GM21515 (cell line): ENCODE measurements around the gene TFDP3.

Experiments used
- ATAC-seq: cut with Tn5 transposase; IDR thresholded peaks from one replicate; pipeline ENCODE4 v1.9.1; 2021; ENCODE audit not compliant: unreplicated experiment

The TFDP3 gene, protein sequence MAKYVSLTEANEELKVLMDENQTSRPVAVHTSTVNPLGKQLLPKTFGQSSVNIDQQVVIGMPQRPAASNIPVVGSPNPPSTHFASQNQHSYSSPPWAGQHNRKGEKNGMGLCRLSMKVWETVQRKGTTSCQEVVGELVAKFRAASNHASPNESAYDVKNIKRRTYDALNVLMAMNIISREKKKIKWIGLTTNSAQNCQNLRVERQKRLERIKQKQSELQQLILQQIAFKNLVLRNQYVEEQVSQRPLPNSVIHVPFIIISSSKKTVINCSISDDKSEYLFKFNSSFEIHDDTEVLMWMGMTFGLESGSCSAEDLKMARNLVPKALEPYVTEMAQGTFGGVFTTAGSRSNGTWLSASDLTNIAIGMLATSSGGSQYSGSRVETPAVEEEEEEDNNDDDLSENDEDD

DNA sequence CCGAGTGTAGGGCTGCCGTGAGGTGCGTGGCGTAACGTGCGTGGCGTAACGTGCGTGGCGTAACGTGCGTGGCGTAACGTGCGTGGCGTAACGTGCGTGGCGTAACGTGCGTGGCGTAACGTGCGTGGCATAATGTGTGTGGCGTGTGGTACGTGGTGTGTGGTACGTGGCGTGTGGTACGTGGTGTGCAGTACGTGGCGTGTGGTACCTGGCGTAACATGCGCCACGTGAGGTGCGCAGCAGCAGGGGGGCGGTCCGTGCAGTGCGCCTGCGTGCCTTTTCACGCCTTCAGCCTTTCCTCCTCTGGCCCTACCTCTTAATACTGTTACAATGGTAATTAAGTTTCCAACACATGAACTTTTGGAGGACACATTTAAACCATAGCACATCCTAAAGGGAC, at the start of gene TFDP3:
Gene TFDP3, minus strand, starts transcription at position 26 of the 400 bp plus-strand sequence. CDS start 95 bp downstream, outside the sequence.
- no peak for ATAC-seq

DNA sequence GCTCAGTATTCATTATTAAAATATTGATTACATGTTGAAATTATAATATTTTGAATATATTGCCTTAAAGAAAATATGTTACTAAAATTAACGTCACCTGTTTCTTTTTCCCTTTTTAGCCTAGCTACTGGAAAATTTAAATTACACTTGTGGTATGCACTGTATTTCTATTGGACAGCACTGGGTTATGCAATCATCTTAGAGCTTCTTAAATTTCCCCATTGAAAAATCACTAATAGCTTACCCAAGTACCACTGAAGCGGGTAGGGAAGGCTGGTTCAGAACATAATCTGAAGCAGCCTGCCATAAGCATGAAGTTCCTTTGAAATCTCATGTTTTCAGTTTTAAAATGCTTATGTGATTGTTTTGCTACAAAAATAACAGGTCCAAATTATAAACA, 49.5 kb upstream of the TFDP3 start:
- ATAC-seq, result no peak

DNA sequence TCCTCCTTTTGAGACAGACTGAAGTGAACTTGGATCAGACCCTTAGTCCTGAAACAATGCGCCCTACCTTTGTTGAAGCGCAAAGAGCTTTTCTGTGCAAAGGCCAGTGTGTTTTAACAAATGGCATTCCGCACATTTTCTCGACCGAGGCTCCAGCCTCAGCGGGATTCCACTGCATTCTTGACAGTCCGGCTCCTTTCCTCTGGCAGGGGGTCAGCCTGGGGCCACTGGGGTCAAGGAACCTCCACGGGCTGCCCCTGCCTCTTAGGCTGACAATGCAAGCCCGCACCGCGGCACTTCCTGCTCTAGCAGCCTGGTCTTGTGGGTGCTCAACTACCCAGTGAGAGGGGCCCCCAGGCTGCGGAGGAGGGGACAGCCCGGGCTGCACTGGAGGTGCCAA, 47.2 kb upstream of the TFDP3 start:
- ATAC-seq, result no peak

DNA sequence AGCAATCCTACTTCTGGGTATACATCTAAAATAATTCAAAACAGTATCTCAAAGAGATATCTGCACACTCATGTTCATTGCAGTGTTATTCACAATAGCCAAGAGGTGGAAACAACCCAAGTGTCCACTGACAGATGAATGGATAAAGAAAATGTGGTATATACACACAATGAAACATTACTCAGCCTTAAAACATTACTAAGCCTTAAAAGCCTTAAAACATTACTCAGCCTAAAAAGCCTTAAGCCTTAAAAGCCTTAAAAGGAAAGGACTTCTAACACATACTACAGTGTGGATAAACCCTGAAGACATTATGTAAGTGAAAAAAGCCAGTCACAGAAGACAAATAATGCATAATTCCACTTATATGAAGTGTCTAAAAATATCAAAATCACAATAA, 40.3 kb upstream of the TFDP3 start:
- ATAC-seq, result no peak

DNA sequence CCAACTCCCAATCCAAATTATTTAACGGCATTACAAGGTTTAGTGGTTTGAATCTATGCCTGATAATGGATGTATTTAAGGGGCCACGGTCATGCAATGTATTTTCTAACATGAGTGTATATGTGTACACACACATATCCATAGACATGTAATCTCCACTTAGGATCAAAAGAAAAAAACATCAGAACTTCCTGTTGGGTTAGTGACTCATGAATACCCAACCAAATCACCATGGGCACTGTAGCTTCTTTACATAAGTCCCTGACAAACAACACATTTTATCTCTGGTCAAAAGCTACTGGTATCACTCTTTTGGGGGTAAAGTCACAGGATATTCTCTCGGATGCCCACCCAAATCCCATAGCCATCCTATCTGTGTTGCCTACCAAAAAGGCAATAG, 36.5 kb upstream of the TFDP3 start:
- no peak for ATAC-seq

DNA sequence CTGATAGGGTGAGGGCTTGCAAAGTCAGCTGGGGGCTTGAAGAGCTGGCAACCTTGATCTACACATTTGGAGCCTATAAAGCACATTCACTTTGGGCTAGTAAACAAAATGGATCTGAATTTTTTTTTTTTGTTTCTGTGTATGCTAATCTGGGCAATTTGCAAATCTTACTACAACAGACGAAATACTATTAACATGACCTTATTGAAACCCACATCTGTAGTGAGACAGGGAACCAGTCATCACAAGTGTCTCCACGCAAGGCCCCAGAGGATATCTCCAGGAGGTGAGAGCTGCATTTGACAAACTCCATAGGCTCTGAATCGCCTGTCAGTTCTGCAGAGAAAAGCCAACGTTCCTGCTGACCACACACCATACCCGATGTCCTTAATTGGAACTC, 33.0 kb upstream of the TFDP3 start:
- ATAC-seq, result no peak

DNA sequence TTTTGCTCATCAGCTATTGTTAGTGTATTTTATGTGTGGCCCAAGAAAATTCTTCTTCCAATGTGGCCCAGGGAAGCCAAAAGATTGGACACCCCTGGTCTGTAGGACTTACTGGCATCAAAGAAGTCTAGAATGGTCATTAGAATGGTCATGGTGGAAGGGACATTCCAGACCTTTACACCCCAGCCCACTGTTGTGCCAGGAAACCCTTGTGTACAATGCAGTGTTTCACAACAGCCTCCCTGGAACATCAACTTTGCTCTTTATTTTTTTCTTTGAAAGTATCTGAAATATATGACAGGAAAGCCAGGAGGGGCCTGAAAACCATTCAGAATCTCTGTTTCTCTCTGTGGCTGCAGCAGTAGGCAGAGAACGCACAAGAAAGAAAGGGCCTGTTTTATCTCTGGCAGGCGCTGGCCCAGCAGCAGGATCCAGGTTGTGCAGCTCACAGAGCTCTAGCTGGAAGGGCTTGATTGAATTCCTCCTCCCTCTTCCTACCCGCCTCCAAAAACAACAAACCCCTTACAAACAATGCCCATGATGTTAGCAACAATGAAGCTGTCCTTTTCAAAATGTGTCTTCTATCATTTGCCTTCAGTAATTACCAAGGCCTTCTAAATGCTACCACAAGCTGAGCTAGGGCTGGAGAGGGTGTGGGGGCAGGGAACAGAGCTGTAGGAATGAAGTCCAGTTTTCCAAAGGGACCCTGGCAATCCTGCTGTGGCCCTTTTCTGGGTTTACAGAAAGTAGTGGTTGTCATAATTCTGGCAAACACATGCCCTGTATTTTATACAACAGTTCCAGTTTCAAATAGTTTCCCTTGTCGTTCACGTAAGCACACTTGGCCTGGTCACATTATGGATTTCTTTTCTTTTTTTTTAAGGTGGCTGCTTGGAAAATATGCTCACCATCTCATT, 32.3 kb upstream of the TFDP3 start:
- no peak for ATAC-seq

DNA sequence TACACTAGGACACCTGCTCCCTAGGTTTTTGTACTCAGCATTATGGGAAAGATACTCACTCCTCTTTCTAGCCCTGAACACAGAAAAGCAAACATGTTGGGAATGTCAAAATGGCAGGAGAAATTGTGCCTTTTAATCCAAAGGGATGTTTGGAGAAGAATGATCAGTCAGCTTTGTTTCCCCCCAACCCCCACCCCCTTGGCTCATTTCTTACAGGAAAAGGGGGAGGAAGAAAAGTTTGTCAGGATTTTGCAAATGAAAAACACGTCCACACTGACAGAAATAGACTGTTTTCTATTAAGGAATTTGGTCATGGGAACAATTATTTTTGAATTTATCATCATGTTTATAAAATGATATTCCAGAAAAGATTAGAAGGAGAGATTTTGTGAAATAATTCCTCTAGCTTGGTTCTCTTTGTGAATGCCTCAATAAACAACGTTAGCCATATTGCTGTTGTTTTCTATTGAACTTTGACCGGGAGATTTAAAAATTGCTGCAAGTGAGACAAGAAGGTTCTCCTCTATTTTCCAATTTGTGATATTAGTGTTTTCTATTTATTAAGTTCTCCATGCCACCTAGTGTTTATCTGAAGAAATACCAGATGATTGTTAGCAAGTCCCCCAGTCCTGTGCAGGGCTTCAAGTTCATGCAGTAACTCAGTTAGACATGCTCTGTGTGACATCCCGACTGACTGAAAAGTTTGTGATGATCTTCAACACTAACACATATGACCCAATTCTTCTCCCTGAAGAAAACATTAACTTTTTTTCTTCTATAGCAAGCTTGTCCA, 31.3 kb upstream of the TFDP3 start:
- no peak for ATAC-seq

DNA sequence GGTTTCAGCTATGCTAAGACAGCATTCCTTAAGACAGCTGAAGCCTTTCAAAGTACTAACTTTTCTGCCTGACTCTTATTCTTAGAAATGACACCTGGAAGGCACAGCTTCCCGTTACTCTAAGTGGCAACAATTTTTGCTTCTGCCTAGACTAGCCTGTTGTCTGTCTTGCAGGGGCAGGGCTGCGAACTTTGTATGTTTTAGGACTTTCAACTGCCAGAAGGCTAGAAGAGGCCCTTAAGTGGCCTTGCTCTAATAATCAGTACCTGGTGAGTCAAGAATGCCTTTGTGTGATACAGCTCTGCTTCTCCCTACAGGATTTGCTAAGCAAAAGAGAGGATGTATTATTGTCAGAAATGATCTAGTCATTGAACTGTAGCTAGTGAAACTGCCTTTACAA, 30.0 kb upstream of the TFDP3 start:
- no peak for ATAC-seq

DNA sequence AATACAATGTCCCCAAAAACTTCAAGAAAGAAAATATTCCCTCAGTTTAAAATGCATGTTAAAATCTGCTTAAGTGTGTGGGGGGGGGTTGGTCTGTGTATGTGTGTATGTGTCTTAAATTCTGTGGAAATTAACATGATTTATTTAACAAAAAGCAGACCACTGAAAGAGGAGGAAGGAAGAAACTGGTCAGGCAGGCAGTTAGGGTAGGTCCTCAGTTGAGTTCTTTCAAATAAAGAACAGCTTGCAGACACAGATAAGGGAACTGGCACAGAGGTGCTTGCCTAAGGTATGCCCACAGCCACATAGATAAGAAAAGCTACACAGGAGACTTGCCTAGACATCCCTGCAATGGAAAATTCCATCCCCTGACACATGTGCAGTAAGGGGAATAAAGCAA, 28.8 kb upstream of the TFDP3 start:
- ATAC-seq, result no peak

DNA sequence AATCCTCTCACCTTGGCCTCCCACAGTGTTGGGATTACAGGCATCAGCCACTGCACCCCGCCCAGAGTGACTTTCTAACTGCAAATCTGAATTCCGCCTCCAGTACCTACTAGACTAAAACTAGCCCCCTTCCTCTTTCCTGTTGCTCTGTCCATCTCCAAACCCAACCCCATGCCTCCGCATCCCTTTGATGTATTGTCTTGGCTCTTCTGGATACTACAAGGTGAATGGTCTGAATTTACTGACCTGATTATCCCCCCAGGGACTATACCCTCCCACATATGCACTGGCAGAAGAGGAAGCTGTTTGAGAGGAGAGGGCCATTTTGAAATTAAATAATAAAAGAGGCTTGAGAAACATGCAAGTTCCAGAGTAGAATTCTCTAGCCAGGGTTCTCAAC, 17.7 kb upstream of the TFDP3 start:
- ATAC-seq, result no peak

DNA sequence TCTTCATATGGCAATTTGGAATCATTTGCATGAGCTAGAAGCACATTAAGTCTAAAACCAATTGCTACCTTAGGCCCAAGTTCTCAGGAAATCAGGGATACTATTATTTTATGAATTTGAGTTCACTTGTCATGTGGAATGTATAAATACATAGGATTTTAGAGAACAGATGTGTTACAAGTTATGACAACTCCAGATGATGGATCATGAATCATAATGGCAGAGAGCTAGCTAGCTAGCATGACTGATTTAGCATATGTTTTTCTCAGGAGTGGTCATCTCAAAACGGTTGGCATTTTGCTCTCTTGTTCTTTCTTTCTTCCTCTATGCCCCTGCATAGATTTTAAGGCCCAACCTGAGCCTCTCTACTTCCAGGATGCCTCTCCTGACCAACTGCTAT, 14.2 kb upstream of the TFDP3 start:
- ATAC-seq, result no peak

DNA sequence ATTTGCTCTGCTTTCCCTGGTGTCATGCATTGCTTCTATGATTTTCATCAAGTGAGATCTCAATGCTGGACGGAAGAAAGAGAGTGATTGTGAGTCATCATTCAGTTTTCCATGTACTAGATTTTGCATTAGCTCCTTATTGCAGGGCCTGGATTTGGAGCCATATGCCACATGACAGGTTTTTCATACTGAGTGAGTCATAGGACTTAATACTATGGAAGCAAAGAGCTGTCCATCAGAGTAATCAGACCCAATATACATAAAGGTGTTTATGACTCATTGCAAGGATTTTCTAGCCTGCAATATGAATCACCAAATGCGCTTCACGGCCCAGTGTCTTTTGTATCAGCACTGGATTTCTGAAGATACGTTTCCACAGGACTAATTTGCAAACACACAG, 11.2 kb upstream of the TFDP3 start:
- no peak for ATAC-seq

DNA sequence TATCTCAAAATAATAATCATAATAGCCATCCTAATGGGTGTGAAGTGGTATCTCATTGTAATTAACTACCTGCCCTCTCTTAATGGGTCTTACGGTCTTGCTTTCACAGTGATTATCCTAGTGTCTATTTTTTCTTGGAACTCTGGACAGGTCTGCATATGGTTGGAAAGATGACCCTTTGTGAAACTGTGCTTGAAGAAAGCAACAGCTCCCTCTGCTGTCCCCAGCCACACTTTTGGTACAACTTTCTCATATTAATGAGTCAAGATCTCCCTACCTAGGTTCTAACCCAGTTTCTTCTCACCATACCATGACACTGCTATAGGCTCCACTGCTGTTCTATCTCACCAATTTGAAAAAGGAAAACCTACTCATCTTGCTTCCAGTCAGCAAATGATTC, 2.4 kb downstream of the TFDP3 start:
- no peak for ATAC-seq

DNA sequence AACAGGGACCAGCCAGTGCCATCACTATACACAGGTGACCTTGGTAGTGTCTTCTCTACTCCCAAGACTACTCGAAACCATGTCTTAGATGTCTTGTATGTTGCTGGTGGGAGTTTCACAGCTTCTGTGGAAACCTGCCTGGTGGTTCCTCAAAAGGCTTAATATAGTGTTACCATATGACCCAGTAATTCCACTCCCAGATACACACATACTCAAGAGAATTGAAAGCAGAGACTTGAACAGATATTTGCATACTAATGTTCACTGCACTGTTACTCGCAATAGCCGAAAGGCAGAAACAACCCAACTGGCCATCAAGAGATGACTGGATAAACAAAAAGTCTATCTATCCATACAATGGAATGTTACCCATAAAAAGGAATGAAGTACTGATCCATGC, 3.1 kb downstream of the TFDP3 start:
- no peak for ATAC-seq

DNA sequence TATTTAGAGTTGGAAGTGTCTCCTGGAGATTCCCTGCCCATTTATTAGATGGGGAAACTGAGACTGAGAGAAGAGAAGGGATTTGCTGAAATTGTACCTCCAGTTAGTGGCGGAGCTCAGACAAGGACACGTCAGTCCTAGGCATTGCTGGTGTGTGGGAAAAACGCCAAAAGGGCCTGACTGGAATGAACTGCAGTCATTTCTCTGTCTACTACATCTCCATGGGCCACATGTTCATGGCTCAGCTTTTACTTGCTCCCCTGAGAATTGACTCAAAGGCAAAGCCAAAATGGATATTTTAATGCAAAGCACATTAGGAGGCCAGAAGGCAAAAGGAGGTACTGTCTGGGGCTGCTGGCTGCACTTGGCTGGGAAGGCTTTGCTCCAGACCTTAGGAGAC, 3.9 kb downstream of the TFDP3 start:
- ATAC-seq, result no peak

DNA sequence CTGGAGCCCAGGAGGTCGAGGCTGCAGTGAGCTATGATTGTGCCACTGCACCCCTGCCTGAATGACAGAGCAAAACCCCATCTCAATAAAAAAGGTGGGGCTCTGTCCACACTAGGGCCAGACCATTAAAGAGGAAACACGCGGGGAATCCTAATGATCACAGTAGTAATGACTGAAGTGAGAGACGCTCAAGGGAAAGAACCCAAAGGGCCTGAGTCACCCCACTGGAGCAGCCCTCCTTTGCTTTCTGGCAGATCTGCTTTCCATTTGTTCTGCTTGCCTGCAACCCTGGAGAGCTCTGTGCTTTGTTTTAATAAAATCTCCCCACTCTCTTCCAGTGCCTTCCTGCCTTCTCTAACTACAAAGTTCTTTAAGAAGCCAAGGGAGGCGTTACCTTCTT, 5.0 kb downstream of the TFDP3 start:
- no peak for ATAC-seq

DNA sequence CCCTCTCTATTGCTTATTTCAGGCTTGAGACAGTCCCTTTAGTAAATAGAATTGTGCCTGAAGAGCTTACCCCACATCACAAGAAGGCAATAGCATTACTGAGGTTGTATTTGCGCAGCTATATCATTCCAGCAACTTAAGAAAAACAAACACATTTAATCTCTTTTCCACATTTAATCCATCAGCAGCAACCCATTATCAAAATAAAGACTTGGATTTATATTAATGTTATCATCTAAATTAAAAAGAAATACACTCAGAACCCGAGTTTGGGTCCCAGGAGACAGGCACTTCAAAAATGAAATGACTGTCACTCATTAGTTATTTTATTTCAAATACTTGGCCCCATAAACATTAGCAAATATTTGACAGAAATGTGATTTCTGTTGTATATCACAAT, 10.4 kb downstream of the TFDP3 start:
- ATAC-seq, result no peak

DNA sequence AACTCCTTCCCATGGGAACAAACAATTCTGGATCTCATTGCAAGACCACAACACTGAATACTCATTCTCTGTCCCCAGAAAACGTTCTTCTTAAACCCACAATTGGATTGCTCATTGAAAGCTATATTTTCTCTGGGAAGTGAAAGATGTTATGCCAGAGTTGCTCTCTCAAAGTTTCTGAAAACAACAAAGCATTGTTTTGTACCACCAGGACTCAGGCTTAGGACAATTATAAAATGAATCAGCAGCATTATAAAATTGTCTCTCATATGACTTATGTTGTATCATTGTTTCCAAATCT, 26.5 kb downstream of the TFDP3 start:
- ATAC-seq, result no peak

DNA sequence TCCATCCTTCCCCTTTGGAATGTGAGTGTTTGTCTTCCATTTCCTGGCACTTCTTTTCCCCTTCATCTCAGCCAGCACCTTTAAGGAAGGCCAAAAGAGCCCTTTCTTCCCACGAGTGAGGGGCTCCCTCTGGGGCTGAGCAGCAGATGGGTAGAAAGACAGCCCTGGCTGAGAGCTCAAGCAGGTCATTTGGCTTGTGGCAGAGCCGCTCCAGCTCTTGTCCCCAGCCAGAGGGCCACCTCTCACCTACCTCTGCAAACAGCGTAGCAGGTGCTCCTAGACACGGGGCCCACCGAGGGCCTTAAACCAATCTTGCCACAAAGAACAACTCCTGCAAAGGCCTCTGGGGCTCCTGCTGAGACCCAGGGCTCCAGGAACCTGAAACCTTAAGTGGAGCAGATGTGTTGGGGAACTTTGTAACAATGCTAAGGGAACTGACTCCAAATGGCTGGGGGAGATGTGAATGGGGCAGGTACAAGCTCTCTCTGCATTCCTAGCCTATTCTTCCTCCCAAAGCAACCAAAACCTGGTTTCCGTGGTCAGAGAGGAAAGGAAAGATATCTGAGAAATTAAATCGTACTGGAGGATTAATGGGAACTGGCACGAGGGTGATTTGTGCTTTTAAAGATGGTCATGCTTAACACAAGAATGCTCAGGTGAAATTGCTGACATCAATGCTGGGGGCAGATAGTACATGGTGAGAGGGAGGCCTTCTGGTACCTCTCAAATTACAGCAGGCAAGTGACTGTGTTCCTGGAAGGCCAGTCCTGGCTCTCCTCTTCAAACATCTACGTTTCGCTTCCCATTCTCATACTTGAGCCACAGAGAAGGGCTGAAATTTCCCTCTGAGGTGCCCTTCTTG, 27.0 kb downstream of the TFDP3 start:
- ATAC-seq, result no peak

DNA sequence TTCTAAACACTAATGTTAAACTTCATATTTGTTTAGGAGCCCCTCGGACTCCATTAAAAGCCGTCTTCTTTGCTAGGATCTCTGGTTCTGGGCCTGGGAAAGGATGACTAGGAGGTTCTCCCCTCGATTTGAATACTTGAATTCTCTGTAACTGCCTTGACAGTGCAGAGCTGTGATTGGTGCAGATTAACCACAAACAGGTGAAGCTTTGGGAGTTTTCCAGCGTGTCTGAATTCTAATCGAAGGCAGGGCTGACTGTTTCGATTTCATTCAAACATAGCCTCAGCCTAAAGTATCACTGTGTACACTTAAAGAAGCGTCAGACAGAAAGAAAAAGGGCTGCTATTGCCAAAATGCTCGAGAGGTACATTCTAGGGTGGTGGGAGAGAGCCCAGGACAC, 29.0 kb downstream of the TFDP3 start:
- ATAC-seq, result no peak
